Right lung (tissue), 5 donors: ENCODE measurements around the gene WWC2. TPM values are rescaled to one million over a fixed set of nuclear protein-coding genes. Genes with fewer than 3 reads are reported as not detected.
"Not testable (repeated sequence)": the region's sequence is repeated elsewhere in the genome, so short reads cannot be mapped to it uniquely, and the experiment has no call there.

Experiments used
- DNase-seq, 2 donors: peaks; one replicate each; pipeline ENCODE4 v3.0.0-alpha.2; 2013
- polyA plus RNA-seq, 5 donors: library from polyadenylated mRNA; unstranded; fragments of 120-200 nt; gene quantifications; one replicate each; pipeline versions ENCODE4 v1.2.1 to v1.2.3, GENCODE V29; 2013; ENCODE audit warnings: inconsistent platforms in 1 of 5, low replicate concordance in 1 of 5; ENCODE audit not compliant: insufficient read length in 5 of 5, insufficient read depth in 1 of 5

WWC2 gene
- polyA plus RNA-seq, 5 donors: 27.2 to 75.2 (median 52.9) TPM

- DNase-seq: not testable (repeated sequence)
Measured at GRCh38 chr4:183193730-183194338, 94.8 kb downstream of the WWC2 start.

- DNase-seq: no peak
Measured at GRCh38 chr4:183195534-183195933, 96.5 kb downstream of the WWC2 start.

GRCh38 chr4:183197140-183197539, 98.1 kb downstream of the WWC2 start:
- DNase-seq: no peak

- DNase-seq: no peak
Measured at GRCh38 chr4:183200453-183200852, 101.4 kb downstream of the WWC2 start.

GRCh38 chr4:183201331-183201730, 102.3 kb downstream of the WWC2 start:
- DNase-seq: no peak

GRCh38 chr4:183202523-183202922, 103.5 kb downstream of the WWC2 start:
- DNase-seq: no peak

- no peak for DNase-seq
Measured at GRCh38 chr4:183204793-183205192, 105.7 kb downstream of the WWC2 start.

- DNase-seq: no peak
Measured at GRCh38 chr4:183205193-183205592, 106.1 kb downstream of the WWC2 start.

- no peak for DNase-seq
Measured at GRCh38 chr4:183205709-183206108, 106.7 kb downstream of the WWC2 start.

DNA sequence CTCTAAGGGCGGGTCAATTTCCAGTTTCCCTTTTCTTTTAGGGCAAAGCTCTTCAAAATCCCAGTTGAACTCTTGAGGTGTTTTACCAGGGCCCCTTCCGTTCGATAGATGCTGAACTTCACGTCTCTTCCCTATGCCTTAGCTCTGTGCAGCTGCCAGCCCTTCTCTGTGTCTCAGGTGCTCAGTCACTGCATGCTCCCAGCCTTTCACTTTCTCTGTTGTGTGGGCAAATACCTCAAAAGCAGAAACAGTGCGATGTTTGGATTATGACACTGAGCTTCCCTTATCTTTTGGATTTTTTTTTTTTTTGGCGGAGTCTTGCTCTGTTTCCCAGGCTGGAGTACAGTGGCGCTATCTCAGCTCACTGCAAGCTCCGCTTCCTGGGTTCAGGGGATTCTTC, 112.5 kb downstream of the WWC2 start:
- DNase-seq: no peak

- DNase-seq: no peak
Measured at GRCh38 chr4:183213996-183214395, 114.9 kb downstream of the WWC2 start.

DNA sequence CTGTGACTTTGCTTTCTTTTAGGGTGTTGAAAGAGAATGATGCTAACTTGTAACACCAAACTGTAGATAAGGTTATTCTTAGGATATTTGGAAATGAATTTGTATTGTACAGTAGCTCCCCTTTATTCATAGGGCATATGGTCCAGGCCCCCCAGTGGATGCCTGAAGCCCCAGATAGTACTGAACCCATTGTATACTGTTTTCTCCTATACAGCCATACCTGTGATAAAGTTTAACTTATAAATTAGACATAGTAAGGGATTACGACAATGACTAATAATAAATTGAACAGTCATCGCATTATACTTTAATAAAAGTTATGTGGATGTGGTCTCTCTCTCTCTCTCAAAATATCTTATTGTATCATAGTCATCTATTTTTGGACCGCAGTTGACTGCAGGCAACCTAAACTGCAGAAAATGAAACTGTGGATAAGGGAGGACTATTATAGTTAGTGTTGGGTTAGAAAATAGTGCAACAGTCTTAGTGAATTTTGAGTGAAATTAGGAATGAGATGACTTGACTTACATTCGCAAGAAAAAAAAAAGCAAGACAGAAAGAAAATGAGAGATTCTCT, 115.9 kb downstream of the WWC2 start:
- DNase-seq: no peak

DNA sequence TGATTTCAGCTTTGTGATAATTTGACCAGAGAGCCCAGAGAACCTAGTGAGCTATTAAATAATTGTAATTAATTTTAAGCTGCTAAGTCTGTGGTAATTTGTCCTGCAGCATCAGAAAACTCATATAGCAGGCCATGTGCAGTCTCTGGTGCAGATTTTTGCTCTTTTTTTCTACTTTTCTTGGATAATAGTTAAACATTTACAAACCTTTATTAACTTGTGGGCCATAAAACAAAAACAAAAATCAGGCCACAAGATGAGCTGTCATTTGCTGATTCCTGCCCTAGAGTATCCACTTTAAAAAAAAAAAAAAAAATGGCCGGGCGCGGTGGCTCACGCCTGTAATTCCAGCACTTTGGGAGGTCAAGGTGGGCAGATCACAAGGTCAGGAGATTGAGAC, 121.2 kb downstream of the WWC2 start:
- no peak for DNase-seq

DNA sequence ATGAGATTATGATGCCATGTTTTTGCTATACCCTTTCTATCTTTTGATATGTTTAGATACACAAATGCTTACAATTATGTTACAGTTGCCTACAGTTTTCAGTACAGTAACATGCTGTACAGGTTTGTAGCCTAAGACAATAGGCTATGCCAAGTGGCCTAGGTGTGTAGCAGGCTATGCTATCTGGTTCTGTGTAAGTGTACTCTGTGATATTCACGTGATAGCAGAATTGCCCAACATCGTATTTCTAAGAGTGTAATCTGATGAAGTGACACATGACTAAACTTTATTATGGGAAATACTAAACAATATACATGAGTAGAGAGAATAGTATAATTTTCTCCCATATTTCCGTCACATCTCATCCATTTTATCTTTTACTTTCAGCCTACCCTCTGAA, 124.0 kb downstream of the WWC2 start:
- DNase-seq: no peak

DNA sequence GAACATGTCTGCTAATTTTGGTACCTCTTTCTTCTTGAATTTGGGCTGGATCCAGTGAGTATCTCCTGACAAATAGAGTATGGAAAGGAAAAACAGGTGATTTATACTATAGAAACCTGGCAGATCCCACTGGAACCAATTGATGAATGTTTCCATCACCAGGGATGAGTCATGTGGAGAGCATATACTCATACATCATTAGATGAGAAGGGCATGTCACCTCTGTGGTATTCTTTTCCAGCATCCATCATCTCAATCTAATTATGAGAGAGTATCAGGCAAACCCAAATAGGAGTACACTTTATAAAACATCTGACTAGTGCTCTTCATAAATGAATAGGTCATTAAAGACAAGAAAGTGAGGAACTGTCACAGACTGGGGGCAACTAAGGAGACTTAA, 130.3 kb downstream of the WWC2 start:
- DNase-seq: no peak

GRCh38 chr4:183240581-183241321, 141.7 kb downstream of the WWC2 start:
- DNase-seq: no peak

GRCh38 chr4:183241322-183241640, 142.2 kb downstream of the WWC2 start:
- DNase-seq: no peak

- DNase-seq: no peak
Measured at GRCh38 chr4:183241721-183242151, 142.7 kb downstream of the WWC2 start.

DNA sequence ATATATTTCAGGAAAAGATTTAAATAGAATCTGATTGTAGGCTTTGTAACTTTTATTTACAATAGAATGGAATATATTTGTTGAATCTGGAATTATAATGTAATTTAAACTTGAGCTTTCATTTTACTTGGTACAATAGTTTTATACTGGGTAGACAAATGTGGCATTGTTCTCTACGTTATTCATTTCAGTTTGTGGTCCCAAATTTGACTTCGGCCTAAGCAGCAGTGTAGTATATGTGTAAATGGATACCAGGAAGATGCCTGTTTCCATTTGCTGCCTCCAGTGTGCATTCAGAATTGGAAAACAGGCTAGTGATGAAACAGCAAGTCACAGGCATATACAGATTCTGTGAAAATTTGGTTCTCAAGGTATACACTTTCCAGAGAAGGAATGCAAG, 143.2 kb downstream of the WWC2 start:
- DNase-seq: no peak

GRCh38 chr4:183244019-183244418, 145.0 kb downstream of the WWC2 start:
- DNase-seq: no peak

GRCh38 chr4:183244506-183244905, 145.4 kb downstream of the WWC2 start:
- DNase-seq: no peak

DNA sequence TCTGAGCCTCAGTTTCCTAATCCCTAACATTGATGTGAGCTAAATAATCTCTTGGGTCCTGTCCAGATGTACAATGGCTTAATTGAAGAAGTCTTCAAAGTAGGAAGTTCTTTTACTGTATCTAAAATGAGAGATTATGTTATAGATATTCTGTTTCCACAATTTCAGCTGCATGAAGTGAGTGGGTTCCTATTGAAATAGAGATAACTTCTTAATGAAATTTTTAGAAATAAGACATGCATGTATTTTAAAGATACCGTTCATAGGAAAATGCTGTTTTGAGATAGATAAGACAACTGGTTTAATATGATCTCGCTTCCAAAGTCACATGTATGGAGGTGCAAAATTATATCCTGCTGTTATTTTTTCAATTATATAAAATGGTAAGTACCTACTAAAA, 149.1 kb downstream of the WWC2 start:
- DNase-seq: no peak

- peak in 1 of 2 donors; percentile 25 for DNase-seq
Measured at GRCh38 chr4:183249854-183250253, 150.8 kb downstream of the WWC2 start.

- no peak for DNase-seq
Measured at GRCh38 chr4:183250831-183251230, 151.8 kb downstream of the WWC2 start.
